ENCODE results near the gene SMYD4. TPM values are rescaled to one million over a fixed set of nuclear protein-coding genes. Genes with fewer than 3 reads are reported as not detected.
A peak's percentile ranks its signal among the peaks of the same experiment; 100 is the strongest.

SMYD4 gene
- total RNA-seq, 1 experiment from 2014 or later: 23.3 TPM

GRCh38 chr17:1769822-1770477, 59.8 kb downstream of the SMYD4 start:
- Histone ChIP-seq H3F3A (ENCODE audit: insufficient read depth, low read depth) (no peaks in the 10 kb centered on the region), H3K27ac (no peak overlapping the region), H3K9me3 (ENCODE audit: insufficient read depth, low read depth) (no peaks in the 10 kb centered on the region), H3K27me3 (ENCODE audit: insufficient read depth, low read depth) (no peaks in the 10 kb centered on the region), H2AFZ (no peak overlapping the region), H3K36me3 (ENCODE audit: low read depth) (no peaks in the 10 kb centered on the region), H4K20me1 (ENCODE audit: insufficient read depth) (no peaks in the 10 kb centered on the region), H3K4me1 (replicated peaks; ENCODE audit: insufficient read depth) (peaks cover 6% of the 10 kb centered on the region; the same call in 1 of the 2 replicates), H3K9me2 (ENCODE audit: insufficient read depth) (no peaks in the 10 kb centered on the region), H3K4me3 (no peak overlapping the region), H3K4me2 (peak overlapping the region; percentile 41), H3K79me2 (ENCODE audit: low read depth) (no peaks in the 10 kb centered on the region)
- no TSS peak for BruUV-seq (replicated peaks)
- ChIA-PET POLR2A (ENCODE audit: unreplicated experiment) (interaction anchor here (0.5 to 0.7 kb wide), 4 partner anchors 16 to 127 kb away, joined by 3 to 17 read pairs (median 7); no protein-coding TSS in a partner anchor), CTCF (interaction anchor here (0.5 kb wide), 1 partner anchor 56 kb away, joined by 4 read pairs; no protein-coding TSS in a partner anchor)
- intact Hi-C loops (cut with micrococcal nuclease; ENCODE audit: unreplicated experiment): no loop called here
- peak; percentile 62 to 76 for DNase-seq
- no peak for TF ChIP-seq EZH2 (IDR thresholded peaks at IDR 0.05; ENCODE audit: low read depth)
- TF ChIP-seq, protein P1, sequence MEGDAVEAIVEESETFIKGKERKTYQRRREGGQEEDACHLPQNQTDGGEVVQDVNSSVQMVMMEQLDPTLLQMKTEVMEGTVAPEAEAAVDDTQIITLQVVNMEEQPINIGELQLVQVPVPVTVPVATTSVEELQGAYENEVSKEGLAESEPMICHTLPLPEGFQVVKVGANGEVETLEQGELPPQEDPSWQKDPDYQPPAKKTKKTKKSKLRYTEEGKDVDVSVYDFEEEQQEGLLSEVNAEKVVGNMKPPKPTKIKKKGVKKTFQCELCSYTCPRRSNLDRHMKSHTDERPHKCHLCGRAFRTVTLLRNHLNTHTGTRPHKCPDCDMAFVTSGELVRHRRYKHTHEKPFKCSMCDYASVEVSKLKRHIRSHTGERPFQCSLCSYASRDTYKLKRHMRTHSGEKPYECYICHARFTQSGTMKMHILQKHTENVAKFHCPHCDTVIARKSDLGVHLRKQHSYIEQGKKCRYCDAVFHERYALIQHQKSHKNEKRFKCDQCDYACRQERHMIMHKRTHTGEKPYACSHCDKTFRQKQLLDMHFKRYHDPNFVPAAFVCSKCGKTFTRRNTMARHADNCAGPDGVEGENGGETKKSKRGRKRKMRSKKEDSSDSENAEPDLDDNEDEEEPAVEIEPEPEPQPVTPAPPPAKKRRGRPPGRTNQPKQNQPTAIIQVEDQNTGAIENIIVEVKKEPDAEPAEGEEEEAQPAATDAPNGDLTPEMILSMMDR (conservative IDR thresholded peaks at IDR 0.05): no peak

DNA sequence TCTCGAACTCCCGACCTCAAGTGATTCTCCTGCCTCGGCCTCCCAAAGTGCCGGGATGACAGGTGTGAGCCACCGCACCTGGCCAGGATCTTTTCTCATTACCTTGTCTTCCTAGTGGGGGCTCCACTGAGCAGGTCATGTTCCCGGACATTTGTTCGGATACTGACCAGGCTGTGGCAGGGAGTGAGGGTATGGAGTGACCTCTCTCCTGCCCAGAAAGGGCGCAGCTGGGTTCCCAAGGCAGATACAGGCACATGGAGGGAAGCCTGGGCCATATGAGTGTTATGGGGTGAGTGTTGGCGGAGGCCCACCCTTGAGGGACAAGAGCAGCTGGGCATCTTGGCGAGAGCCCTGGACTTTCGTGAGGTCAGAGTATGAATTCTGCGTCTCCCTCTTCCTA, 62.3 kb downstream of the SMYD4 start:
- peaks cover 6% of the 10 kb centered on the region; the same call in 1 of the 2 replicates for H3K4me1 ChIP-seq (replicated peaks; ENCODE audit: insufficient read depth)
- no peaks in the 10 kb centered on the region for H3K9me2 ChIP-seq (ENCODE audit: insufficient read depth)
- H3K27me3 ChIP-seq (ENCODE audit: insufficient read depth, low read depth): no peaks in the 10 kb centered on the region
- no peak overlapping the region for H3K4me2 ChIP-seq
- no peaks in the 10 kb centered on the region for H4K20me1 ChIP-seq (ENCODE audit: insufficient read depth)
- BruUV-seq (replicated peaks): no TSS peak
- TF ChIP-seq EZH2 (IDR thresholded peaks at IDR 0.05; ENCODE audit: low read depth): no peak
- TF ChIP-seq, protein P1 (conservative IDR thresholded peaks at IDR 0.05): peak; percentile 25; the same call in 1 of the 2 replicates
- H3K9me3 ChIP-seq (ENCODE audit: insufficient read depth, low read depth): no peaks in the 10 kb centered on the region
- POLR2A ChIA-PET (ENCODE audit: unreplicated experiment): no interaction called here
- H3K36me3 ChIP-seq (ENCODE audit: low read depth): no peaks in the 10 kb centered on the region
- CTCF ChIA-PET: no interaction called here
- no peak for DNase-seq
- H3K79me2 ChIP-seq (ENCODE audit: low read depth): no peaks in the 10 kb centered on the region
- no peak overlapping the region for H3K27ac ChIP-seq
- intact Hi-C loops (cut with micrococcal nuclease; ENCODE audit: unreplicated experiment): no loop called here
- H3K4me3 ChIP-seq: no peak overlapping the region
- no peaks in the 10 kb centered on the region for H3F3A ChIP-seq (ENCODE audit: insufficient read depth, low read depth)
- H2AFZ ChIP-seq: no peak overlapping the region

DNA sequence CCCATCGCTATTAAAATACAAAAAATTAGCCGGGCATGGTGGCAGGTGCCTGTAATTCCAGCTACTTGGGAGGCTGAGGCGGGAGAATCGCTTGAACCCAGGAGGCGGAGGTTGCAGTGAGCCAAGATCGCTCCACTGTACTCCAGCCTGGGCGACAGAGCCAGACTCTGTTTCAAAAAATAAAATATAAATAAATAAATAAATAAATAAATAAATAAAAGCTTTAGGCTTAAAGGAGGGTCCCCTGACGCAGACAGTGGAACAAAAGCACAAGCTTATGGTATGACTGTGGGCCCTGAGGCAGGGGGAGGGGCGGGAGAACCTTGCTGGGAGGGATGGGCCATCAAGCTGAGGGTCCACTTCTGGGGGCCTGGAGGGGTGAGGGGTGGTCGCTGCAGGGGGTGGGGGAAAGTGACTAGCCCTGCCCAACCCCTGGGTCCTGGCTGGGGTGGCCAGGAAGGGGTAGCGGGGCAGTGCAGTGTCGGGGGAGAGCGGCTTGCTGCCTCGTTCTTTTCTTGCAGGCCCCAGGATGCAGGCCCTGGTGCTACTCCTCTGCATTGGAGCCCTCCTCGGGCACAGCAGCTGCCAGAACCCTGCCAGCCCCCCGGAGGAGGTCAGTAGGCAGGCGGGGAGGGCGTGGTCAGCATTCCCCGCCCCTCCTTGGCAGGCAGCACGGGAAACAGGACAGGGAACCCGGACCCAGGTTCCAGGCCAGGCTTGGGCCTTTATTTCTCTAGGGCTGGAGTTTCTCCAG, 63.1 kb downstream of the SMYD4 start:
- ChIA-PET CTCF (interaction anchor here (0.7 kb wide), 1 partner anchor 18 kb away, joined by 9 read pairs; no protein-coding TSS in a partner anchor), POLR2A (ENCODE audit: unreplicated experiment) (no interaction called here)
- H4K20me1 ChIP-seq (ENCODE audit: insufficient read depth): no peaks in the 10 kb centered on the region

More for the DNA sequence above, 63.1 kb downstream of the SMYD4 start:
- Histone ChIP-seq H3K4me1 (replicated peaks; ENCODE audit: insufficient read depth) (peaks cover 6% of the 10 kb centered on the region; the same call in 1 of the 2 replicates), H3K9me2 (ENCODE audit: insufficient read depth) (no peaks in the 10 kb centered on the region), H3K79me2 (ENCODE audit: low read depth) (no peaks in the 10 kb centered on the region), H3K36me3 (ENCODE audit: low read depth) (no peaks in the 10 kb centered on the region), H3K9me3 (ENCODE audit: insufficient read depth, low read depth) (no peaks in the 10 kb centered on the region), H3K4me3 (no peak overlapping the region), H2AFZ (no peak overlapping the region), H3K4me2 (no peak overlapping the region), H3K27ac (no peak overlapping the region), H3F3A (ENCODE audit: insufficient read depth, low read depth) (no peaks in the 10 kb centered on the region), H3K27me3 (ENCODE audit: insufficient read depth, low read depth) (no peaks in the 10 kb centered on the region)
- BruUV-seq (replicated peaks): no TSS peak
- TF ChIP-seq EZH2 (IDR thresholded peaks at IDR 0.05; ENCODE audit: low read depth): no peak
- TF ChIP-seq, protein P1 (conservative IDR thresholded peaks at IDR 0.05): no peak
- intact Hi-C loops (cut with micrococcal nuclease; ENCODE audit: unreplicated experiment): no loop called here
- no peak for DNase-seq

All from PC-9 (cell line).